Bronchial epithelial cell (primary cell): ENCODE results near the gene GAS7. TPM values are rescaled to one million over a fixed set of nuclear protein-coding genes. Genes with fewer than 3 reads are reported as not detected.
"Not testable (repeated sequence)": the region's sequence is repeated elsewhere in the genome, so short reads cannot be mapped to it uniquely, and the experiment has no call there.

Experiments
- DNase-seq: peaks from one replicate; pipeline ENCODE4 v3.0.0-alpha.2; 2010; ENCODE audit warnings: low read depth
- FAIRE-seq: peaks from 2 replicates; lab custom pipeline; 2011; peaks lifted over from hg19 to GRCh38; lab: Jason Lieb, UNC
- H3K27me3 ChIP-seq: 2 replicates; pipeline ENCODE4 v1.5.1; 2011; ENCODE audit warnings: low read length; ENCODE audit not compliant: control insufficient read depth, insufficient read depth
- H3K36me3 ChIP-seq: 2 replicates; pipeline ENCODE4 v1.5.1; 2011; ENCODE audit warnings: low read length; ENCODE audit not compliant: control insufficient read depth, insufficient read depth
- H3K4me3 ChIP-seq: 2 replicates; pipeline ENCODE4 v1.5.1; 2011; ENCODE audit warnings: mild to moderate bottlenecking, low read depth, low read length, control low read depth
- total RNA-seq: library from RNA; depleted of rRNA; stranded (reverse); fragments of >200 nt; gene quantifications from 2 replicates; pipeline ENCODE4 v1.2.1, GENCODE V29; 2014
- TF ChIP-seq, protein P1 (sequence below): IDR thresholded peaks from 2 replicates; pipeline ENCODE4 v1.5.1; 2011; ENCODE audit warnings: mild to moderate bottlenecking, moderate library complexity, low read length, control low read depth, inconsistent platforms; ENCODE audit not compliant: insufficient read depth, severe bottlenecking

Gene GAS7
- total RNA-seq, 1 donor from 2014 or later: 1.1 TPM

DNA sequence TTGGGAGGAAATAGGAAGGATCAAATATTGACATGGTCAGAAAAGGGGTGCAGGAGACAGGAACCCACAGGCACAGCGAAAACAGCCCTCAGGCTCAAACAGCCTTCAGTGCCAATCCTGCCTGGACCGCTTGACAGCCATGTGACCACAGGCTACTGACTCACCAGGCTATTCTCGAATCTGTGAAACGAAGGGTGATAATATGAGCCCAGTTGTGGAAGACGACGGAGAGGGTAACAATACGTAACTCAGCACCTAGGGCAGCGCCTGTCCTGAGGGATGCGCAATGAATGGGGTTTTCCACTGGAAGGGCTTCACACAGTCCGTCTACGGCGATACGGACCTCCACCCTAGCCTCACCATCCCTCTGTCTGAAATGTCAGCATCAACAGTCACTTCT is 176.0 kb downstream of the GAS7 start:
- TF ChIP-seq, protein P1, sequence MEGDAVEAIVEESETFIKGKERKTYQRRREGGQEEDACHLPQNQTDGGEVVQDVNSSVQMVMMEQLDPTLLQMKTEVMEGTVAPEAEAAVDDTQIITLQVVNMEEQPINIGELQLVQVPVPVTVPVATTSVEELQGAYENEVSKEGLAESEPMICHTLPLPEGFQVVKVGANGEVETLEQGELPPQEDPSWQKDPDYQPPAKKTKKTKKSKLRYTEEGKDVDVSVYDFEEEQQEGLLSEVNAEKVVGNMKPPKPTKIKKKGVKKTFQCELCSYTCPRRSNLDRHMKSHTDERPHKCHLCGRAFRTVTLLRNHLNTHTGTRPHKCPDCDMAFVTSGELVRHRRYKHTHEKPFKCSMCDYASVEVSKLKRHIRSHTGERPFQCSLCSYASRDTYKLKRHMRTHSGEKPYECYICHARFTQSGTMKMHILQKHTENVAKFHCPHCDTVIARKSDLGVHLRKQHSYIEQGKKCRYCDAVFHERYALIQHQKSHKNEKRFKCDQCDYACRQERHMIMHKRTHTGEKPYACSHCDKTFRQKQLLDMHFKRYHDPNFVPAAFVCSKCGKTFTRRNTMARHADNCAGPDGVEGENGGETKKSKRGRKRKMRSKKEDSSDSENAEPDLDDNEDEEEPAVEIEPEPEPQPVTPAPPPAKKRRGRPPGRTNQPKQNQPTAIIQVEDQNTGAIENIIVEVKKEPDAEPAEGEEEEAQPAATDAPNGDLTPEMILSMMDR: no peak
- H3K27me3 ChIP-seq: no peaks in the 10 kb centered on the region
- DNase-seq (no peak), FAIRE-seq (no peak)
- no peaks in the 10 kb centered on the region for H3K36me3 ChIP-seq
- no peak overlapping the region for H3K4me3 ChIP-seq

DNA sequence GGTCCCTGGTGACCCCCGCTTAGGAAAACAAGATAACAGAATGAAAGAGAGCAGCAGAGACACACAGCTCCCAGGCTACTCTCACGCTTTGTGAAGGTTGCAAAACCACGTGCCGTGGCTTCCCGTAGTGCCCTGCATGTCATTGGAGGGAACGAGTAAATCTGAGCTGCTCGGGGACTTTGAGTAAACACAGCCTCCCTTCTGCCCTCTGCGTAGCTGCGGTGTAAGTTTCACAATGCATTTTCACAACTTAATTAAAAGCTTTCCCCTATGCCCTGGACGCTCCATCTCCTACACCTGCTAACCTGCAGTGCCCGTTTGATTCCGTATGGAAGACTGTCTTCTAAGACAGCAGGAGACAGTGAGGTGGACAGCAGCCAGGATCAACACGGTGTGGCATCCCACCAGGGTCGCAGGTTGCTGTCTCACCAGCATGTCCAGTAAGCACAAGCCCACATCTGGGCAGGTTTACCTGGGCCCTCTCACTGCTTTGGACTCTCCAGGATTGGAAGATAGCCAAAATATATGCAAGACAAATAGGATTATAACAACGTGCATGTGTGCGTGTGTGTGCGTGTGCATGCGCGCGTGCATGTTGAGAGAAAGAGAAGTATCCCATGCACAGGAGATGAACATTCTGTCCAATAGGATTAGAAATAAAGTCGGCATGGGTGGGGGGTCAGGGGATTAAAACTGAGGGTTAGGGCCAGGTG is 177.0 kb downstream of the GAS7 start:
- H3K4me3 ChIP-seq: no peak overlapping the region

DNA sequence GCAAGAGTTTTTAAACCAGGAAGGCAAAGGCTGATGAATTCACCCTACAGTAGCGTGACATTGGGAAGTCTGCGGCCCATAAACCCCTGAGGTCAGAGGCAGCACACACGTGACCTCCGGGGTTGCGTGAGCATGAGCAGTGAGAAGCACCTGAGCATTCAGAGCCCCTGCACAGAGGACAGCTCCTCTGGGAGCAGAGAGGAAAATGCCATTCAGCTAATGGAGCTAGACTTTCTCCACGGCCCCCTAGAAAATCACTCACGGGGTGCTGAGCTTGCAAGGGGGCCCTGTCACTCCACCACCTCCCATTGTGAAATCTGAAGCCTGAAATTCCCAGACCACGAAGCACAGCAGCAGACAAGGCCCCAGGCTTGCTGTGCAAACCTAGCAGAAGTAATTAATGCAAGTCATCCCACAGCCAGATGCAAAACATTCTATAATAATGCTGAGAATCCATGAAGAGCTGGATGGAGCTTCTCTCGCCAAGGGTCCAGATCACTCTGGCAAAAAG is 178.4 kb downstream of the GAS7 start:
- Histone ChIP-seq H3K36me3 (no peaks in the 10 kb centered on the region), H3K27me3 (no peaks in the 10 kb centered on the region), H3K4me3 (no peak overlapping the region)
- no peak for DNase-seq
- no peak for FAIRE-seq
- TF ChIP-seq, protein P1: no peak

More for the DNA sequence above, 177.0 kb downstream of the GAS7 start:
- DNase-seq: no peak
- Histone ChIP-seq H3K36me3 (no peaks in the 10 kb centered on the region), H3K27me3 (no peaks in the 10 kb centered on the region)
- FAIRE-seq: no peak
- TF ChIP-seq, protein P1: no peak

DNA sequence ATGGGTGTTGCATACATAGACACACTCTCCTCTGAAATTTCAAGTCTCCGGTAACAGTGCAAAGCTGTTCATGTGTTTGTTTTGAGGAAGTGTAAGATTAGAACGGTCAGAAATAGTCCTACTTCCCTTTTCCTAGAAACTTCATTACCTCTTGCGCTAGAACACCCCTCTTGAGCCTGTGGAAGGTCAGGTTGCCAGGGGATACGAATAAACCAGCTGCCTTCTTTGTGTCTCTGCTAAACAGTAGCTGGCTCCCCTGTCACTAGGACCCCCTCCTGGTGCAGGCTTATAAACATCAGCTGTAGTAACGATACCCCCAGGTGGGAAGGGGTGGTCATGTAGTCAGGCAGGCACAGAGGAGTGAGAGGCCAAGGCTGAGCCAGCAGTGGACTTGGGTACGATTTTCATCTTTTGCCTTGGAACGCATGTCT is 179.9 kb downstream of the GAS7 start:
- H3K4me3 ChIP-seq: no peak overlapping the region
- DNase-seq: no peak
- H3K36me3 ChIP-seq: no peaks in the 10 kb centered on the region
- H3K27me3 ChIP-seq: no peaks in the 10 kb centered on the region
- TF ChIP-seq, protein P1: no peak
- FAIRE-seq: no peak

DNA sequence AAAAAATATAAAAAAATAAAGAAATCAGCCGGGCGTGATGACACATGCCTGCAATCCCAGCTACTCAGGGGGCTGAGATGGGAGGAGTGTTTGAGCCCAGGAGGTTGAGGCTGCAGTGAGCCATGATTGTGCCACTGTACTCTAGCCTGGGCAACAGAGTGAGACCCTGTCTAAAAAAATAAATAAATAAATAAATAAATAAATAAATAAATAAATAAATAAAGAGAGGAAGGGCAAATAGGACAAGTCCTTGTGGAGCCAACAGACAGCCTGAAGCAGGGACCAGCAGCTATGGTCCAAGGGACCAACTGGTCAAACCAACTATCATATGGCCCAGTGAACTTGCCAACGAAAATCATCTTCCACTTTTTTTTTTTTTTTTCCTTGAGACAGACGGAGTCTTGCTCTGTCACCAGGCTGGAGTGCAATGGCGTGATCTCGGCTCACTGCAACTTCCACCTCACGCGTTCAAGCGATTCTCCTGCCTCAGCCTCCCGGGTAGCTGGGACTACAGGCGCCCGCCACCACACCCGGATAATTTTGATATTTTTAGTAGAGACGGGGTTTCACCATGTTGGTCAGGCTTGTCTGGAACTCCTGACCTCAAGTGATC is 181.3 kb downstream of the GAS7 start:
- not testable (repeated sequence) for FAIRE-seq

DNA sequence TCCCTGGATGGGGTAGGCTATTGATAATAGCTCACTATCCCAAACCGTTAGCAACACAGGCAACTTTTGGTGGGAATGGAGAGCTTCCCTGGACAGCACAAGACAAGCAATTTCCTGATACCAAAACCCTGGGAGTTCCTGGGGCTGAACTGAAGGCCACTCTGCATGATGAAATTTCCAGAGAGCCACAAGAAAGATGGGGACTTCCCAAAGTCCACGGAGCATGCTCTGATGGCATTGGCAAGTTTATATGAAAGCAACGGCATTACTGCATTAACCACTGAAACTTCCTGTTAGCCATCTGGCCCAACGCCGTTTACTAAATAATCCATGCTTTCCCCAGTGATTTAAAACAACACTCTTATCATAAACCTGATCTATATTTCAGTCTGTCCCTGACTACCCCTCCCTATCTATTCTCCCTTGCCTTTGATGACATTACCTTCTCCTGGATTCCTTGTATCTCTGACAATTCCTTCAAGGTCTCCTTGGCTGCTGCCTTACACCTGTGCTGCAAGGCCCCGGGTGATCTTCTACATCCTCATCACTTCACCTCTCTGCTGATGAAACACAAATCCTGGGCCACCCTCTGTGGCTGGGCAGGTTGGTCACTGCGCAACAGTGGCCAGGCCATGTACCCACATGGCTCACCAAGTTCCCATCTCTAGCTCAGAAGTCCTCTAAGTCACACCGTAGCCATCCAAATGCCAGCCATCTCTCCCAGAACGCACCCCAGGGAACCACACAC is 184.9 kb downstream of the GAS7 start:
- H3K4me3 ChIP-seq: no peak overlapping the region
- DNase-seq (no peak), FAIRE-seq (peak; percentile 52)
- TF ChIP-seq, protein P1: no peak
- no peaks in the 10 kb centered on the region for H3K36me3 ChIP-seq
- H3K27me3 ChIP-seq: no peaks in the 10 kb centered on the region

More for the DNA sequence above, 181.3 kb downstream of the GAS7 start:
- not testable (repeated sequence) for H3K4me3 ChIP-seq, H3K27me3 ChIP-seq, H3K36me3 ChIP-seq, DNase-seq
